Uterus (tissue), 2 donors: ENCODE measurements around the gene FBXL2.

Experiments
- CTCF ChIP-seq, 4 experiments: fragments of 200-600 bp in 2 of 4; fragments of 450-650 bp in 2 of 4; sonication (generic) in 2 of 4; IDR thresholded peaks; one replicate each; pipeline ENCODE4 v1.5.1; 2016 to 2019; ENCODE audit warnings: antibody characterized with exemption in 4 of 4, mild to moderate bottlenecking in 2 of 4, moderate library complexity in 1 of 4
- POLR2A ChIP-seq, 2 donors: fragments of 450-650 bp; IDR thresholded peaks; one replicate each; pipeline ENCODE4 v1.6.1; 2016; ENCODE audit warnings: antibody characterized with exemption in 2 of 2, mild to moderate bottlenecking in 1 of 2, moderate library complexity in 1 of 2

- TF ChIP-seq CTCF (IDR thresholded peaks at IDR 0.05) (no peak), POLR2A (IDR thresholded peaks at IDR 0.05) (no peak)
Measured at GRCh38 chr3:33426068-33426467, 148.8 kb downstream of the FBXL2 start.
